Activated CD8-positive, alpha-beta memory T cell treated with anti-CD3 and anti-CD28 coated beads, Interleukin-2, amount 50 U/mL, for 4 hours (primary cell): ENCODE measurements around the gene TAX1BP3.

Experiments used
- DNase-seq: peaks from one replicate; pipeline ENCODE4 v3.0.0-alpha.2; 2020

Gene TAX1BP3

DNA sequence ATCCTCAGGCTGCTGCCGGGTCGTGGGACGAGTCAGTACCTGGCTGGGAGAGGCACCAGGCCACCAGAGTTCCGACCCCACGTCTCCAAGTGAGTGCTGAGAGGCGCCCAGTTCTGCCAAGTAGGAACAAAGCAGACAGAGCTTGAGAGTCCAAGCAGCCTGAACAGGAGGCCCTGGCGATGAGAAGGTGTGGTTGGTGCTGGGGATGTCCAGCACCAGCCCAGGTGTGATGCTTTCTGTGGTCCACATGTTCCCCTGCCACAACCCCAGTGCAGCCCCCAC lies 10.8 kb downstream of the TAX1BP3 start:
- no peak for DNase-seq

GRCh38 chr17:3656755-3657587 lies 11.4 kb downstream of the TAX1BP3 start:
- no peak for DNase-seq

GRCh38 chr17:3656353-3656752 lies 12.0 kb downstream of the TAX1BP3 start:
- DNase-seq = no peak

DNA sequence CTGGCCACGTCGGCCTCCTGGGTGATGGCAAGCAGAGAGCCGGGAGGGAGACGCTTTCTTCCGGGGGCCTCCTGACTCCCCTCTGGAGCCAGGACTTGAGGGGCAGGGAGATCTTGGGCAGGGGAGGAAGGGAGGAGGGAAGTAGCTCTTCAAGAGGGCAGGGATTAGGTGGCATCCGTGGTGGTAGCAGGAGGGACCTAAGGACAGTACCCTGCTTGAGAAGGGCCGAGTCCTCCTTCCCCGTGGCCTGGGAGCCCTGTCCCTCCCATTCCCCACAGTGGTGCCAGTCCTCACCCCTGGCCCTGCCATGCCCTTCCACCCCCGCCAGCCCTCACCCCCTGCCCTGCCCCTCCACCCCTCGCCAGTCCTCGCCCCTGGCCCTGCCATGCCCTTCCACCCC lies 12.6 kb downstream of the TAX1BP3 start:
- no peak for DNase-seq

DNA sequence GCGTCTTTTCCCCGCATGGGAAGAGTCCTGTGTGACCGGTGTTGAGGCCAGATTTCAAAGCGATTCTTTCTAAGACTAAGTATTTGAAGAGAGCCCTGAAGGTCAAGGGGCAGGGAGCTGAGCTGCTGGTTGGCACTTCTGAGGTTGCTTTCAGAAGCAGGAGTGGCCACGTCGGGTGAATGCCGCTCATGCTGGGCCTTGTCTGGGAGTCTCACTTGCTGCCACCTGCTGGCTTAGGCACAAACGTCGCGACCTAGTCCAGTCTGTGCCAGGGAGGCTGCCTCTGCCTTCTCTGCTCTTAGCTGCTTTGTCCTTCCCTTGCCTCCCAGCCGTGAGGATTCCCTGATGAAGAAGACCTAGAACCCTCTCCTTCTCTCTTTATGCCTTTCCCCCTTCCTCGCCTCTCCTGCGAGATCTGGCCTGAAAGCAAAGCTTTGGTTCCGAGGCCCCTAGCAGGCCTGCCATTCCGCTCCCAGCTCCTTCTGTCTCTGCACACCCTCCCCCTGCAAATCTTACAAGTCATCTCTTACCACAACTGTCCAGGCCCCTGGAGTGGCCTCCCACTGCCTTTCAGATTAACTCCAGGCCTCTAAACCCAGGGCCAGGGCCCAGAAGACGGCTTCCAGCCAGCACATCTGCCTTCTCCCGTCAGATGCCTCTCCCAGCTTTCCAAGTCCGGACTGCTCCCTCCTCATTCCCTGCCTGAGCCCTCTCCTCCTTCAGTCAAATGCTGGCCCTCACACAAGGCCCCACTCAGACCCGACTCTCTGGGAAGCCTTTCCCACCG lies 20.4 kb downstream of the TAX1BP3 start:
- no peak for DNase-seq

GRCh38 chr17:3647251-3647650 lies 21.1 kb downstream of the TAX1BP3 start:
- no peak for DNase-seq

DNA sequence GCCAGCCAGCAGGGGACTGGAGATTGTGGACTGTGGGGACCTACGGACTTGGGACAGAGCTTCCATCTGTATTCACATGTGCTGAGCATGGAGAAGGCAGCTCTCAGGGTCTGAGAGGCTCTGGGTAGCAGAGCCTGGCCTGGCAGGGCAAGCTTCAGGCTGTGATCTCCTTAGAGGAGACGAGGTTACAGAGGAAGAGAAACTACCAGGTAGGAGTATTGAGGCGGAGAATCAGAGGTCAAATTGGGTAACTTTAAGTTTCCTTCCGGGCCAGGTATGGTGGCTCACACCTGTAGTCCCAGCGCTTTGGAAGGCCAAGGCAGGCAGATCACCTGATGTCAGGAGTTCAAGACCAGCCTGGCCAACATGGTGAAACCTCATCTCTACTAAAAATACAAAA lies 23.1 kb downstream of the TAX1BP3 start:
- no peak for DNase-seq

DNA sequence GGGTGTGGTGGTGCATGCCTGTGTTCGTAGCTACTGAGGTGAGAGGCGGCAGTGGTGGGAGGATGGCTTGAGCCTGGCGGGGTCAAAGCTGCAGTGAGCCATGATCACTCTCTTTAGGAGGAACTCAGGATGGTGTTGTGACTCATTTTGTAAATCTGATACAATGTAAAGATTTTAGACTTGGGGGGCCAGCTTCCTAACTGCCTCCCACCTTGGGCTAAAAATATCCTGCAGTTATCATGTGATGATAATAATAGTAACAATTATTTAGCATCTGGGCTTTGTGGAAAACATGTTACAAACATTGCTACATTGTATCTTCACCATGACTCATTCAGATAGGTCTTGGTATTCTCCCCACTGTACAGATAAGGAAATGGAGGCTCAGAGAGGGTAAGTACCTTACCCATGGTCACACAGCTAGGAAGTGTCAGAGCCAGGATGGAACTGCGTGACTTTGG lies 24.5 kb downstream of the TAX1BP3 start:
- no peak for DNase-seq

DNA sequence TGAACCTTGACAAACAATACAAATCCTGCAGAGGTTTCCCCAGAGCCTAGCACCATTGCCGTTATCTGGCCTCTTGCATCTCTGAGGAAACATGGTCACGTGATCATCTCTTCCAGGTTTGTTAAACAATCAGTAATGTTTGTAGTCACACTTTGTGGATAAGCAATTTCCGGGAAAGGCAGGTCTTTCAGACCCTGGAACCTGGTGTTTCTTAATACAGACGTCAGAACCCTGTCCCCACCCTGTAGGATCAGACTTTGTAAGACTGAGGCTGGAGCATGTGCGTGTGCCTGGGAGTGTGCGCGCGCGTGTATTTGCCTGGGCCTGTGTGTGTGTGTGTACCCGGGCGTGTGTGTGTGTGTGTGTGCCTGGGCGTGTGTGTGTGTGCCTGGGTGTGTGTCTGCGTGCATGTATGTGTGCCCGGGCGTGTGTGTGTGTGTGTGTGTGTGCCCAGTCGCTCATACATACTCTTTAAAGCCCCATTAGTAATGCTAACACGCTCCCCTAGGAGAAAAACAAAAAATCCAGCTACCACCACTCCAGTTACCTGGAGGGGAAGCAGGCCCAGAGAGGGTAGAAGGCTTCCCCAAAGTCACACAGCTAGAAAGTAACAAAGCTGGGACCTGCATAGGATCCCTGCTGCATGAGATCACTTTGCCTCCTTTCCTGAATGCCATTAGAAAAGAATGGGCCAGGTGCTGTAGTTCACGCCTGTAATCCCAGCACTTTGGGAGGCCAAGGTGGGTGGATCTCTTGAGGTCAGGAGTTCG lies 26.5 kb downstream of the TAX1BP3 start:
- DNase-seq = no peak

DNA sequence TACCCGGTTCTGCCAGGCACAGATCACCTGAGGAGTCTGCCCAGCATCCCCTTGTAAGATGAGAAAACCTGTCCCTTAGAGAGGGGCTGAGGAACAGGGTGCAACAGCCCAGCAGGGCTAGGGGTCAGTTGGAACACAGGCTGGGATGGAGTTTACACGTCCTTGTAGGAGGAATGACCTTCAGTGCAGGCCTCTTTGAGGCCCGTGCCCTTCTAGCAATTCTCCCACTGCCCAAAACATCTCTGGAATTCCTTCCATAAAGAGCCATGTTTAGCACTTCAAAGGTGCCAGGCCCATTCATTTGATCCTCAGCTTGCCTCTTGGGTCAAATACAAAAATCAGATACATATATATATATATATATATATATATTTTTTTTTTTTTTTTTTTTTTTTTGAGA lies 27.4 kb downstream of the TAX1BP3 start:
- DNase-seq = no peak

DNA sequence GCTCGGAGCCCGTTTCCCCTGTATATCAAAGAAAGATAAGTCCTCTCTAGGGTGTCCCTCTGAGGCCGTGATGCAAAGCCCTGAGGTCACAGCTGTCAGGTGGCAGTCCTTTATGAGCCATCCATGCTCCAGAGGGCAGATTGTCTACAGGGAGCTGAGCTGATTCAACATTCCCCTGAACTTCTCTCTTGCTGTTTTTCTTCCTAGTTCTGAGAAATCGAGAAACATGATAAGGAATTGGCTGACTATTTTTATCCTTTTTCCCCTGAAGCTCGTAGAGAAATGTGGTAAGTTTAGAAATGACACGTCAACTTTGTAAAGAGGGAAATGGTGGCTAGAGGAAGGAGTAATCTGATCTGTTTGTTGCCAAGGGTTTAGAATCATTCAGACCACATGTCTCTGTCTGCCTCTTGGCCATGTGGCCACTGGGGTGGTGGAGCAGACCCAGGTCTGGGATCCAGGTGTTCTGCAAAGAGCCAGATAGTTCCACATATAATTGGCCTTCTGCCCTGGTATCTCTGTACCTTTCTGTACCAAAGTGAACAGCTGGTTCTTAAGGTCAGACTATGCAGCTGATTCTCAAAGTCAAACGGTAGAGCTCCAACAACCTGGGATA lies 28.3 kb downstream of the TAX1BP3 start:
- DNase-seq = no peak

- DNase-seq = no peak
Measured at GRCh38 chr17:3636908-3637373, 31.4 kb downstream of the TAX1BP3 start.

GRCh38 chr17:3636154-3636907 lies 32.0 kb downstream of the TAX1BP3 start, which contains the start of the genes CTNS and SHPK:
TSS of gene CTNS (plus strand) at chr17:3636760. CDS start at chr17:3640207, 3,447 bp downstream.
TSS of gene SHPK (minus strand) at chr17:3636250. CDS start at chr17:3636219, 31 bp downstream.
- DNase-seq = peak; percentile 93

GRCh38 chr17:3635474-3636153 lies 32.8 kb downstream of the TAX1BP3 start:
- no peak for DNase-seq

DNA sequence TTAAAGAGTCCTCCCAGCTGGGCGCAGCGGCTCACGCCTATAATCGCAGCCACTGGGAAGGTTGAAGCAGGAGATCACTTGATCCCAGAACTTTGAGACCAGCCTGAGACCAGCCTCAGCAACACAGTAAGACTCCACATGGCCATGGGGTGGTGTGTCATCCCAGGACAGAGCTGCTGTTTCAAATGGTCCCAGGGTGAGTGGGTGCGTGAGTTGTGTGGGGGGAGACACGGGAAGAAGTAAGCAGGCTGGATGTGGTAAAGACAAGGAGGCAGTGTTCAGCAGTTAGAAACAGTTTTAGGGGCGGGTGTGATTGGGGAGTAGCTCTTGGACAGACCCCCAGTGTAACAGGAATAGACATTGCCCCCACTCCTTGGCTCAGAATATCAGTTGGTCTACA lies 36.1 kb downstream of the TAX1BP3 start:
- no peak for DNase-seq

DNA sequence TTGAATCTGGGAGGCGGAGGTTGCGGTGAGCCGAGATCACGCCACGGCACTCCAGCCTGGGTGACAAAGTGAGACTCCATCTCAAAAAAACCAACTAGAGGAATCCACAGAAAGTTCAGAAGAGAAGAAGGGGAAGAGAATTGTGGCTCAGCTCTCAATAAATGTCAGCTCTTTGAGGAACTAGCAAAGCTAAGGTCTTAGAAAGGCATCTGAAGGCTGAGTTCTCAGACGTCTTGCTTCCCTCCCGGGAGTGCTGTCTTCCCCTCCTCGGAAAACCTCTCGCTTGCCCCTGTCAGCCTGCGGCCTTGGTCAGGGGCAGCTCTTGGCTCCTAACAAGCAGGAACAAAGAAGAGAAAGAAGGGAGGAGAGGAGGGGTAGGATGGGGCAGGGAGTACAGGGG lies 37.6 kb downstream of the TAX1BP3 start:
- no peak for DNase-seq

DNA sequence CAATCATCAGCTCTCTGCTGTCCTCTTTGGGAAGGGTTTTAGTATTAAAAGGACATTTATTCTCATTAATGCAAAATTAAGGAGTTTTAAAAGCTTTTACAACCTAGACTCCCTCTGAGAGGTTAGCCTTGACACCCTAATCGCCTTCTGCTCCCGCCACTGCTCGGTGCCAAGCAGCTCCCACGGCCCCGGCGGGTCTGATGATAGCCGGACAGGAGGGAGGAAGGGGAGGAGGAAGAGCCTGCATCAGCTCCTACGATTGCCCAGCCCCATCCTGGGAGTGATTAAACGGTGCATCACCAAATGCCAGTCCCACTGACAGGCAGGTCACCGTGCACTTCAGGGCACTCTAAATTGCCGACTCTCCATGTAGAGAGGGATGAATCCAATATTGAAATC lies 40.6 kb downstream of the TAX1BP3 start:
- no peak for DNase-seq

DNA sequence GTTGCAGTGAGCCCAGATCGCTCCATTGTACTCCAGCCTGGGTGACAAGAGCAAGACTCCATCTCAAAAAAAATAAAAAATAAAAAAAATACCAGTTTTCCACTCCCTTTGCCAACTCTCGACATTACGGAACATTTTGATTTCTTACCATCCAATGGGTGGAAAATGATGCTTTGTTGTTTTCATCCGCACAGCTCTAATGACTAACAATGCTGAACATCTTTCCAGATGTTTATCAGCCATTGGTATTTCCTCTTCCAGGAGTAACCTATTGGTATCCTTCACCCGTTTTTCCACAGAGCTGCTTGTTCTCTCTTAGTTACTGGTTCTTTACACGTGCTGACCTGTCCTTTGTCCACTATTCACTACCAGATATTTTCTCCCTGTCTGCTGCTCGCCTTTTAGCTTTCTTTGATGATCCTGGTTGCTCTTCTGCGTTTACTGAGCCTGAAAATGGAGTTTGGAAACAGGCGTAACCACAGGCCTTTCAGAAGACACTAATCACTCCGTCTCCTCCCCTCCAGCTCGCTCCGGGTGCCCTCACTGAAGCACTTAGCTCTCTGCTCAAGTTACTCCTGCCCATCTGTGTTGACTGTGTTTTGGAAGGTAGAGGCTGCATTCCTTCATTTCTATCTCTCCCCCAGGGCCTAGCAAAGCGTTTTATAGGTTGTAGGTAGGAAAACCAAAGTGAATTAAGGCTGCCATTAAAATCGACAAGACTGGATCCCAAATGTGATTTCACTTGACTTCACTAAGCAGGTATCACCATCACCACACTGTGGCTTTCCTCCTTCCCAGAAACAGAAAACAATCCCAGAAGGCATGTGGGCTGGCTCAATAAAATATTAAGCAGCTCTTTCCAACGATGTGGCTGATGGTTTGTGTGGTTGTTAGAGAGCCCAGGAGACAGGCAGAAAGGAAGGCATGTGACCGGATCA lies 41.3 kb downstream of the TAX1BP3 start:
- no peak for DNase-seq

DNA sequence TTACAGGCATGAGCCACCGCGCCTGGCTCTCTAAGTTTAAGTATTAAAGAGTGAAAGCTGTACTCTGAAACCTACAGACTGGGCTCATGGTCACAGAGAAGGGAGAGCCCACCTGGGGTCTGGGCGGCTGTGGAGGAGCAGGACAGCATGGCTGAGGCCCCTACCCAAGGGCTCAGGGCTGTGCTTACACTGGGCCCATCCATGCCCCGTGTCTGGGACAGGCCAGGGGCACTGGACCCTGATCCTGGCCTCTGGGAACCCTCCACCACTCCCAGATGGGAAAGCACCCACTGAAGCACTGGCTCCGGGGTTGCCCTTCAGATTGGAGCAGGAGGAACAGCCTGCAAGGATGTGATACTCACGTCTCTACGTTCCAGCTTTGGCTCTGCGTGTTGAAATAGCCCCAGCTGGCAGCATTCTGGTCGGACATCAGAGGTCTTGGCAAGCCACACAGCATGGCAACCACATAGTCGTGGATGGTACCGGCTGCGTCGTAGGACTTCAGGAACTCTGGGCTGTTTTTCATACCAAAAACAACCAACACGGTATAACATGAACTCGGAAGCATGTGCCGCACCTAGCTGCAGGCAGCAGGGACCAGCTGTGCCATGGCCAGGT lies 45.3 kb downstream of the TAX1BP3 start:
- no peak for DNase-seq
